HG03045 (cell line): ENCODE data around the gene OSBPL1A.

Experiments used
- ATAC-seq: cut with Tn5 transposase; IDR thresholded peaks from one replicate; pipeline ENCODE4 v1.9.1; 2021; ENCODE audit warnings: mild to moderate bottlenecking, moderate library complexity; ENCODE audit not compliant: unreplicated experiment

Gene OSBPL1A

DNA sequence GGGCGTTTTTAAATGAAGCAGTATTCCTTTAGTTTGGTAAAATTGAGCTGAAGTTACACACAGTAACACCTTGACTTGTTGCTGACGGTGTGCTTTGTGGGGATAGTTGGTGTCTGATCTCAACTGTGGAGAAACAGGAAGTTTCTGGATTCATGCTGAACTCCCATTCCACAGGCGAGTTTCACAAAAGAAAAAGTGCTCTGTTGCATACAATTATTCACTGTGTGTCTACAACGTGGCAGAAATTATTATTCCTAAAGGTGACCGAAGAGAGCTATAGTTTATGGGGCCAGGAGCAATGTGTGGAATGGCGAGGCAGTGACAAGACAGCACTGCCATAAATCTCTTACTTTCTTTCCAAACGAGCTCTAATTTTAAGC, 259.2 kb downstream of the OSBPL1A start:
- no peak for ATAC-seq

GRCh38 chr18:24136967-24137373, 260.7 kb downstream of the OSBPL1A start:
- no peak for ATAC-seq

GRCh38 chr18:24130494-24130893, 267.1 kb downstream of the OSBPL1A start:
- ATAC-seq, result no peak

GRCh38 chr18:24128700-24129099, 268.9 kb downstream of the OSBPL1A start:
- no peak for ATAC-seq

DNA sequence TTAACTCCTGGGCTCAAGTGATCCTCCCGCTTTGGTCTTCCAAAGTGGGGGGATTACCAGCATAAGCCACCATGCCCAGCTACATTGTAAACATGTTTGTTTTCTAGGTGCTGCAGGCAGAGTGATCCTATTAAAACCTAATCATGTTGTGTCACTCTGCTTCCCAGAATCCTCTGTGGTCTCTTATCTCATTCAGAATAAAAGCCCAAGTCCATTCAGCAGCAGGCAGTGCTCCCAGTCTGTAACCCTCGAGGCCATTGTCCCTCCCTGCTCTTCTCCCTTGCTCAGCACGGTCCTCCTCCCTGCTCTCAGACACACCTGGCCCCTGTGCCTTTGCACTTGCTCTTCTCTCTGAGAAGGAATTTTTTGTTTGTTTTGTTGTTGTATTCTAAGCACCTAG, 269.9 kb downstream of the OSBPL1A start:
- no peak for ATAC-seq

DNA sequence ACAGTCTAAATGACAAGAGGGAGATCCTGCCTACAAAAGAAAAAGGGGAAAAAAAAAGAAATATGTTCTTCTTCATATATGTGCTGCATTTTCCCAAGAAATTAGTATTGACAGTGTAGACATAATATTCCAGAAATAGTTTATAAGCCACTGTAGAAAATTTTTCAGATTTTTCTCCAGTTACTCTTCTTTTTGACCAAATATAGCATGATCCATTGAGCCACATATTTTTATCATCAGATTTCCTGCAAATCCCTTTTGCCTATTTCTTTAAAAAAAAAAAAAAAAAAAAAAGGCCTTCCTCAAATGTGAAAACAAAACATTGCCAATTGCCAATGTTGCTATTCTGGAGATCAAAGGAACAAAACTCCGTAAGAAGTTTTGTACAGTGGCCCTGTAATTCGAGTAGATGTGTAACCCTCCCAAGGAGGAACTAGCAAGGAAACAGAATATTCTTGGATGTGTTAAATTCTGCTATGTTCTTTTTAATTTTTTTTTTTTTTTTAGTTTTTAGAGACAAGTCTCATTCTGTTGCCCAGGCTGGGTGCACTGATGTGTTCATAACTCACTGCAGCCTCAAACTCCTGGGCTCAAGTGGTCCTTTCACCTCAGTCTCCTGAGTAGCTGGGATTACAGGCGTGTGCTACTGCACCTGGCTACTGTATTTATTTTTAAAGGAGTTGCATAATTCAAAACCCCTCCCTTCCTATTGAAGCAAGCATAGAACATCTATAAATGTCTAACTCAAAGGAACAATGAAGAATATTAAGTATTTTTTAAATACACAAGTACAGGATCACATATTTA, 271.3 kb downstream of the OSBPL1A start:
- no peak for ATAC-seq

DNA sequence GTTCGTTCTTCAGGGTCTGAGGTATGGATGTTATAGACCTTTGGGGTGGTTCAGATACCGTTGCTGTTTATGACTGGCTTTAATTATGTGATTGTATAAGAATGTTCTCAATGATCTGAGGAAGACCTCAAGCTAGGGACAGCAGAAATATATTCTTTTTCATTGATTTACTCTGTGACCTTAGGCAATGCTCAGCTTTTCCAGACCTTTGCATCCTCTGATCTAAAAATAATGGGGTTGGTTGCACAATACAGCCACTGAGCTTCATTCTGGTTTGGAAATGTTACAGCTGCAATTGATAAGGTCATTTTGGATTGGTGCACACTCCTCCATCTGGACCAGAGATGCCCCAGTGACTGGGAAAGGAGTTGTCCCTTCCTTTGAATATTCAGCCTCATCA, 276.0 kb downstream of the OSBPL1A start:
- no peak for ATAC-seq

DNA sequence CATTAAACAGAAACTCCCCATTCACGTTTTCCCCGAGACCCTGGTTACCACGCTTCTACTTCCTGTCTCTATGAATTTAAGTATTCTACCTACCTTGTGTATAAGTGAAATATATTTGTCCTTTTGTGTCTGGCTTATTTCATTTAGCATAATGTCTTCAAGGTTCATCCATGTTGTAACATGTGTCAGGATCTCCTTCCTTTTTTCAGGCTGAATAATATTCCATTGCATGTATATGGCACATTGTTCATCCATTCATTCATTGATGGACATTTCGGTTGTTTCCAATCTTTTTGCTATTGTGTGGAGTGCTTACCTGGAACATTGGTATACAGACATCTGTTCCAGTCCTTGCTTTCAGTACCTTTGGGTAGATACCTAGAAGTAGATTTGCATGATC, 276.9 kb downstream of the OSBPL1A start:
- ATAC-seq, result no peak

DNA sequence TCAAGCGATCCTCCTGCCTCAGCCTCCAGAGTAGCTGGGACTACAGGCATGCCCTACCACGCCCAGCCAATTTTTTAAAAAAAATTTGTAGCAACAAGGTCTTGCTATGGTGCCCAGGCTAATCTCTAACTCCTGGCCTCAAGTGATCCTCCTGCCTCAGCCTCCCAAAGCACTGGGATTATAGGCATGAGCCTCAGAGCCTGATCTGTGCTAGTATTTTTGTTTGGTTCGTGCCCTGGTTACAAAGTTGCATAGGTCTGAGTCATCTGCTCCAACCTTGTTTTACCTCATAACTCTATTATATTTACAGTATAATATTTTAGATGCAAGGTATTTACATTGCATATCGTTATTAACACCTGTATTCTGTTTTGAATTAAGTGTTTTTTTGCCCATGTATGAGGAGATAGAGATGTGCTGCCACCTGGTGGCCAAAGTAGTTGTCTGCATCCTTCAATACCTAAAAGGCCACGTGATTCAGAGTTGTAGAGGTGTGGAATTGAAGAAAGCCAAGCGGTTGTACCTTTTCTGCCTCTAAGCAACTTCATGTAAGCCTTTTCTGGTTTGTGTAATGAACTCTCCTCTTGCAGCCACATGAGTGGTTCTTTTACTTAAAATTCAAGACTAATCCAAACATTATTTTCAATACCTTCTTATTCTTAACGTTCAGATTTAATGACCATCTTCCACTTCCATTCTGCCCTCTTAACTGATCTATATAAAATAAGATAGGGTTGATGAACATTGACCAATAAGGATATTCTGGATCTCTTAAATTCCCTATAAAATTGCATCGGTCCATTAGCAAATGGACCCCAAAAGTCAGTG, 278.7 kb downstream of the OSBPL1A start:
- ATAC-seq, result peak; percentile 53

GRCh38 chr18:24115628-24116027, 282.0 kb downstream of the OSBPL1A start:
- no peak for ATAC-seq

DNA sequence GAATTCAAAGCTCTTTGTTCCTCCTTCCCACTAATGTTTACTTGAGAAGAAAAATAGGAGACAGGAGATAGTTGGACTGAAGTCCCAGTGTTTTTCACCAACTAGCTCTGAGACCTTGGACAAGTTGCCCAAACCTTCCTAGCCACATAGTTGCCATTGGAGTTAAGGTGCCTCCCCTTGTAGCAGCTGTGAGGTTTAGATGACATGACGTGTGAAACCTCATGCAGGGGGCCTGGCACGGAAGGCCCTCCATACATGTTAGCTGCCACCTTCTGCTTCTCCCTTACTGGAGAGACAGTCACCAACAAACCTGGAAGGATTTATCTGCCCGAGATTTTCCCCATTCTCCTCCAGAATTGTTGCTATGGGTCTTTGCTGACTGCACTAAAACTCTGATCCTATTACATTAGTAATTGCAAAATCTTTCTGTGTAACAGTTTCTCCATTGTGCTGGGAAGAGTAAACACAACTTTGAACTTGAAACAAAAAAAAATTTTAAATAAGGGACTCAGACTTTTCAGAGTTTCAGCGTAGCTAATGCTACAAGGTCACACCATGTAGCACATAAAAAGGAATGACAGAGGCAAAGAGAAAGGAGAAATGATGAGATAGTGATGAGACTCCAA, 282.6 kb downstream of the OSBPL1A start:
- ATAC-seq, result no peak

GRCh38 chr18:24112874-24113615, 284.6 kb downstream of the OSBPL1A start:
- no peak for ATAC-seq

DNA sequence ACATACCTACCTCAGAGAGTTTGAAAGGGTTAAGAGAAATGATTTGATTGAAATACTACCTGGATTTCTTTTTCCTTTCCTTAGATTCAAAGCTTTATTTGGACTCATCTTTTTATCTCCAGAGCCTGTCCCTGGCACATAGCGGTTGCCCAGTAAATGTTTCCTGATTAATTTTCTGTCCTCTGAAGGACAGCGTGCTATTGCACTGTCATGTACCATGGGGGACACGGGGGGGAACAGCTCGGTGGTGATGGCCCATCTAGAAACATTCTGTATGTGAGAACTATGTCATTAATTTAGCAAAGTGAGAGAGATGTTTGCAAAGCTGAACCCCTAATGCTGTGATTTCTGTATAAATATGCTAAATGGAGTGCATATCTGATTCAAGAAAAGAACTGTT, 285.2 kb downstream of the OSBPL1A start:
- ATAC-seq, result no peak
